ENCODE data around the gene CPPED1. TPM values are rescaled to one million over a fixed set of nuclear protein-coding genes. Genes with fewer than 3 reads are reported as not detected.

The CPPED1 gene
- total and polyA plus RNA-seq, 10 of the 15 experiments (the other 5 are each of a cell fraction or from before 2014, with no cell fraction given): 7.1 to 39.0 (median 16.0) TPM

DNA sequence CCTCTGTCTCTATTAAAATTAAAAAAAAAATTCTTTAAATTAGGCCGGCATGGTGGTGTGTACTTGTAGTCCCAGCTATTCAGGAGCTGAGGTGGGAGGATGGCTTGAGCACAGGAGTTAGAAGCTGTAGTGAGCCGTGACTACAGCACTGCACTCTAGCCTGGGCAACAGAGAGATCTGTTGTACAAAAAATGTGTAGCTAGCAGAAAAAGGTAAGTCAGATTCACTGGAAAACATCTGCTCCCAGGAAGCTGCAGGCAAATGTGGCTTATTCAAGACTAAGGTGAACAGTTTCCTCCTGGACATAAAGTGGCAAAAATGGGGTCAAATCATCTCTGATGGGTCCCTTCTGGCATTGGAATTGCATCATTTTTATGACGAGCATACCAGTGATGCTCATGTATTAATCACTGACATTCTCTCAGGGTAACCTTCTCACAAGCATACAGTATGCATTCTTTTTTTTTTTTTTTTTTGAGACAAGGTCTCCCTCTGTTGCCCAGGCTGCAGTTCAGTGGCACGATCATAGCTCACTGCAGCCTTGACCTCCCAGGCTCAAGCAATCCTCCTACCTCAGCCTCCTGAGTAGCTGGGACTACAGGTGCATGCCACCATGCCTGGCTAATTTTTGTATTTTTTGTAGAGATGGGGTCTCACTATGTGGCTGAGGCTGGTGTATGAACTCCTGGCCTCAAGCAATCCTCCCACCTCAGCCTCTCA, 48.7 kb downstream of the CPPED1 start:
- POLR2A ChIA-PET: interaction anchor here (0.6 kb wide), 1 partner anchor 32 kb away, joined by 4 read pairs; no protein-coding TSS in a partner anchor
- ATAC-seq: no peak
- in situ Hi-C loops (cut with MboI) (loop anchor here (5.0 kb wide), 1 partner anchor 47 kb away; the partner anchor contains the start of gene CPPED1), intact Hi-C loops (cut with micrococcal nuclease; ENCODE audit: unreplicated experiment) (loop anchor here (5.0 kb wide), 1 partner anchor 62 kb away; no protein-coding TSS in a partner anchor)
- no peak for TF ChIP-seq CREB1 (IDR thresholded peaks at IDR 0.05; ENCODE audit: low read depth)
- TF ChIP-seq SMAD5 (IDR thresholded peaks at IDR 0.05; ENCODE audit: low read depth): no peak
- H3K9ac ChIP-seq (ENCODE audit: control insufficient read depth, insufficient read depth, low read length): no peak overlapping the region
- 96% methylated on average over 3 of the region's 4 CpGs for WGBS (ENCODE audit: insufficient coverage, insufficient replicate concordance, low lambda C conversion rate, missing lambda C conversion rate)
- no peaks in the 10 kb centered on the region; the same call in 2 of the 3 replicates for H3K9me3 ChIP-seq (replicated peaks; ENCODE audit: control insufficient read depth, insufficient read depth, low read length)
- H3K27me3 ChIP-seq (replicated peaks in 1 of 2; ENCODE audit: control insufficient read depth in 2 of 2, insufficient read depth in 2 of 2, low read length in 1 of 2): no peaks in the 10 kb centered on the region
- H3K4me2 ChIP-seq (ENCODE audit: control insufficient read depth, insufficient read depth): no peak overlapping the region
- no peaks in the 10 kb centered on the region for H4K20me1 ChIP-seq (ENCODE audit: control insufficient read depth, insufficient read depth)
- H3K4me3 ChIP-seq: no peak overlapping the region
- SMC1A ChIA-PET (ENCODE audit: uncharacterized antibody, unreplicated experiment): interaction anchor here (0.7 to 4.8 kb wide), 4 partner anchors 47 to 296 kb away, joined by 3 to 41 read pairs (median 4); partner anchors contain the start of gene CPPED1
- CTCF ChIA-PET: interaction anchor here (0.9 to 1.3 kb wide), 2 partner anchors 9 to 133 kb away, joined by 3 to 4 read pairs; no protein-coding TSS in a partner anchor
- H3K27ac ChIP-seq (ENCODE audit: control insufficient read depth, insufficient read depth): no peak overlapping the region
- no peak overlapping the region for H2AFZ ChIP-seq (ENCODE audit: control insufficient read depth, low read depth, low read length)
- RAD21 ChIA-PET (ENCODE audit: unreplicated experiment): no interaction called here
- no peaks in the 10 kb centered on the region for H3K79me2 ChIP-seq (ENCODE audit: control insufficient read depth, insufficient read depth, low read length)
- no peaks in the 10 kb centered on the region for H3K36me3 ChIP-seq (ENCODE audit: control insufficient read depth in 2 of 2, insufficient read depth in 2 of 2, low read length in 1 of 2)
- FAIRE-seq: no peak
- H3K4me1 ChIP-seq (ENCODE audit: control insufficient read depth, insufficient read depth, low read length): peaks cover 14% of the 10 kb centered on the region
- no TSS peak for BruUV-seq (replicated peaks)
- no peak for DNase-seq (ENCODE audit: low read depth, low spot score)

DNA sequence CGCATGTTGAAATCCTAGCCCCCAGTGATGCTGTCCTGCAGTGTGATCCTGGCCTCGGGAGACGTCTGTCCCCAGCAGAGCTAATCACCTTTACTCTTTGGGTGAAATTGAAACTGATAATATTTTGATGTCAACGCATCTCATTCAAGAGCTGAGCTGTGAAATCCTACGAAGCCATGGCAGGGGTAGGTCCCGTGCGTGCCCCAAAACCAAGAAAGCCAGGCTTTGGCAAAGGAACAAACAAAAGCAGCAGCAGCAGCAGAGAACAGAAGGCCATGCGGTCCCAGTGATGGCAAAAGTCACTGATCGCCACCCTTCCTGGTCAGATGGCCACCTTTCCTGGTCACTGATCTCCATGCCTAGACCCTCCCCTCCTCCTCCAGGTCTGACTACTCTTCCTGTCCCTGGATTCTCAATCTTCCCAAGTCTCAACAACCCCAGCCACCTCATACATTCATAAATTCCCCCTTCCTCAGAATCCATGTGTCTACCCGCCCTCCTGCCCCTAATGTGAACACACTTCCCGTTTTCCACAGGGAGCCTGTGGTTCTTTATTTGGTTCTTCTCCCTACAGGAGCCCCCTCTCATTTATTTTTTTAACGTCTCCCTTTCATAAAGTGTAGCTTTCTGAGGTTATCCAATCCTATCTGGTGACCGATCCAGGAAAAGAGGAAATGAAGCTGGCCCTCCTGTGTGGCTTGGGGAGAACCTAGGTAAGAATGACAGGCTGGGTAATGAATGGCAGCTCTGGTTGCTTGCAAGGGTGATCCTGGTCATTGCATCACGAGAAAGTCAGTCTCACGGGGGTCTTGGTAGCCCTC, 50.3 kb downstream of the CPPED1 start:
- no peaks in the 10 kb centered on the region for H3K27me3 ChIP-seq (replicated peaks in 1 of 2; ENCODE audit: control insufficient read depth in 2 of 2, insufficient read depth in 2 of 2, low read length in 1 of 2)
- ATAC-seq: no peak
- H2AFZ ChIP-seq (ENCODE audit: control insufficient read depth, low read depth, low read length): no peak overlapping the region
- H4K20me1 ChIP-seq (ENCODE audit: control insufficient read depth, insufficient read depth): no peaks in the 10 kb centered on the region
- RAD21 ChIA-PET (ENCODE audit: unreplicated experiment): interaction anchor here (1.0 to 1.6 kb wide), 2 partner anchors 44 to 217 kb away, joined by 3 to 7 read pairs; no protein-coding TSS in a partner anchor
- CTCF ChIA-PET: no interaction called here
- WGBS (ENCODE audit: insufficient coverage, insufficient replicate concordance, low lambda C conversion rate, missing lambda C conversion rate): 77% methylated on average over 14 of the region's 15 CpGs
- in situ Hi-C loops (cut with MboI) (loop anchor here (5.0 kb wide), 1 partner anchor 49 kb away; the partner anchor contains the start of gene CPPED1), intact Hi-C loops (cut with micrococcal nuclease; ENCODE audit: unreplicated experiment) (loop anchor here (5.0 kb wide), 1 partner anchor 64 kb away; no protein-coding TSS in a partner anchor)
- H3K36me3 ChIP-seq (ENCODE audit: control insufficient read depth in 2 of 2, insufficient read depth in 2 of 2, low read length in 1 of 2): no peaks in the 10 kb centered on the region
- no peak overlapping the region for H3K27ac ChIP-seq (ENCODE audit: control insufficient read depth, insufficient read depth)
- H3K4me1 ChIP-seq (ENCODE audit: control insufficient read depth, insufficient read depth, low read length): peaks cover 19% of the 10 kb centered on the region
- H3K9ac ChIP-seq (ENCODE audit: control insufficient read depth, insufficient read depth, low read length): no peak overlapping the region
- SMC1A ChIA-PET (ENCODE audit: uncharacterized antibody, unreplicated experiment): interaction anchor here (0.6 to 4.8 kb wide), 8 partner anchors 22 to 214 kb away, joined by 3 to 41 read pairs (median 4); partner anchors contain the start of gene CPPED1
- FAIRE-seq: no peak
- no peak for DNase-seq (ENCODE audit: low read depth, low spot score)
- no peaks in the 10 kb centered on the region for H3K79me2 ChIP-seq (ENCODE audit: control insufficient read depth, insufficient read depth, low read length)
- no peaks in the 10 kb centered on the region; the same call in 2 of the 3 replicates for H3K9me3 ChIP-seq (replicated peaks; ENCODE audit: control insufficient read depth, insufficient read depth, low read length)
- no TSS peak for BruUV-seq (replicated peaks)
- POLR2A ChIA-PET: no interaction called here
- H3K4me2 ChIP-seq (ENCODE audit: control insufficient read depth, insufficient read depth): no peak overlapping the region
- no peak overlapping the region for H3K4me3 ChIP-seq
- TF ChIP-seq IKZF2 (IDR thresholded peaks at IDR 0.05) (0 out of 4 replicates have a peak, but pooled peaks of 1 of the 2 experiments have one; percentile 12), TAF1 (IDR thresholded peaks at IDR 0.05; ENCODE audit: borderline replicate concordance, low read depth, low read length) (no peak), MTA2 (IDR thresholded peaks at IDR 0.05; ENCODE audit: low read depth) (no peak), ESRRA (IDR thresholded peaks at IDR 0.05; ENCODE audit: low read length) (no peak), ATF7 (IDR thresholded peaks at IDR 0.05; ENCODE audit: low read depth) (no peak), IKZF1 (conservative IDR thresholded peaks at IDR 0.05) (0 out of 2 replicates have a peak, but pooled peaks have one; percentile 23), GATAD2B (conservative IDR thresholded peaks at IDR 0.05; ENCODE audit: low read depth) (no peak)
- TF ChIP-seq, protein P1, sequence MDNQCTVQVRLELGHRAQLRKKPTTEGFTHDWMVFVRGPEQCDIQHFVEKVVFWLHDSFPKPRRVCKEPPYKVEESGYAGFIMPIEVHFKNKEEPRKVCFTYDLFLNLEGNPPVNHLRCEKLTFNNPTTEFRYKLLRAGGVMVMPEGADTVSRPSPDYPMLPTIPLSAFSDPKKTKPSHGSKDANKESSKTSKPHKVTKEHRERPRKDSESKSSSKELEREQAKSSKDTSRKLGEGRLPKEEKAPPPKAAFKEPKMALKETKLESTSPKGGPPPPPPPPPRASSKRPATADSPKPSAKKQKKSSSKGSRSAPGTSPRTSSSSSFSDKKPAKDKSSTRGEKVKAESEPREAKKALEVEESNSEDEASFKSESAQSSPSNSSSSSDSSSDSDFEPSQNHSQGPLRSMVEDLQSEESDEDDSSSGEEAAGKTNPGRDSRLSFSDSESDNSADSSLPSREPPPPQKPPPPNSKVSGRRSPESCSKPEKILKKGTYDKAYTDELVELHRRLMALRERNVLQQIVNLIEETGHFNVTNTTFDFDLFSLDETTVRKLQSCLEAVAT (IDR thresholded peaks at IDR 0.05): no peak
- TF ChIP-seq, protein P2, sequence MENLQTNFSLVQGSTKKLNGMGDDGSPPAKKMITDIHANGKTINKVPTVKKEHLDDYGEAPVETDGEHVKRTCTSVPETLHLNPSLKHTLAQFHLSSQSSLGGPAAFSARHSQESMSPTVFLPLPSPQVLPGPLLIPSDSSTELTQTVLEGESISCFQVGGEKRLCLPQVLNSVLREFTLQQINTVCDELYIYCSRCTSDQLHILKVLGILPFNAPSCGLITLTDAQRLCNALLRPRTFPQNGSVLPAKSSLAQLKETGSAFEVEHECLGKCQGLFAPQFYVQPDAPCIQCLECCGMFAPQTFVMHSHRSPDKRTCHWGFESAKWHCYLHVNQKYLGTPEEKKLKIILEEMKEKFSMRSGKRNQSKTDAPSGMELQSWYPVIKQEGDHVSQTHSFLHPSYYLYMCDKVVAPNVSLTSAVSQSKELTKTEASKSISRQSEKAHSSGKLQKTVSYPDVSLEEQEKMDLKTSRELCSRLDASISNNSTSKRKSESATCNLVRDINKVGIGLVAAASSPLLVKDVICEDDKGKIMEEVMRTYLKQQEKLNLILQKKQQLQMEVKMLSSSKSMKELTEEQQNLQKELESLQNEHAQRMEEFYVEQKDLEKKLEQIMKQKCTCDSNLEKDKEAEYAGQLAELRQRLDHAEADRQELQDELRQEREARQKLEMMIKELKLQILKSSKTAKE (IDR thresholded peaks at IDR 0.05; ENCODE audit: low read depth, poor library complexity, severe bottlenecking): no peak
